Measurements from ENCODE around the gene ARHGEF33. TPM values are rescaled to one million over a fixed set of nuclear protein-coding genes. Genes with fewer than 3 reads are reported as not detected.

The ARHGEF33 gene
- total and polyA plus RNA-seq, 2 of the 13 experiments (the other 11 are each of a cell fraction or from before 2014, with no cell fraction given) = 0.04 TPM; not detected in 1

DNA sequence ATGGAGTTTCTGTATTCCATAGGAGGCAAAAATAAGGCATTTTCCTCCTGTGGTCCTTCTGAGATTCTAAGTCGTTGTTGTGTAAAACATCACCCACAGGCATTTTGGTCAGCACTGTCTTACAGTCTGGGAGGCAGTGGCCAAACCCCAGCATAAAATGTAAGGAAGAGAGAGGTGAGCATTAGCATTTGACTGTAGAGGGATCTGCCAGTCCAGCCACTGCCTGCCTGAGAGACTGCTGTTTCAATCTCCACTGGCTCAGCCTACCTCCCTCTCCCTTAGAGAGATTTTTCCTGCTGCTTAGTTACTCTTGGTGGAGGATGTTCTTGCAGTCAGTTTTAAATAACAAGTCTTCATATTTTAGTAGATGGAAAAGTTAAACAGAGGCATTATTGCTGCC is 77.0 kb downstream of the ARHGEF33 start (continued):
- TF ChIP-seq GPBP1L1 (CRISPR knock-in tag; IDR thresholded peaks at IDR 0.05) (no peak), JUNB (CRISPR knock-in tag; IDR thresholded peaks at IDR 0.05; ENCODE audit: borderline replicate concordance) (no peak), MIXL1 (CRISPR knock-in tag; IDR thresholded peaks at IDR 0.05) (no peak), HMG20B (CRISPR knock-in tag; conservative IDR thresholded peaks at IDR 0.05) (no peak), U2AF2 (IDR thresholded peaks at IDR 0.05; ENCODE audit: low read depth, low read length) (no peak)

GRCh38 chr2:38968021-38968420 is 78.3 kb downstream of the ARHGEF33 start:
- intact Hi-C loops (cut with micrococcal nuclease; ENCODE audit: unreplicated experiment) (no loop called here), in situ Hi-C loops (cut with HindIII; ENCODE audit: extremely low pct_ligation_motif_present, low pct_unique_long_range_greater_than_20kb) (no loop called here)
- no peaks in the 10 kb centered on the region for H3K9me3 ChIP-seq (ENCODE audit: low read length)
- no peaks in the 10 kb centered on the region for H3K36me3 ChIP-seq (replicated peaks in 1 of 2; ENCODE audit: control insufficient read depth in 1 of 2, insufficient read depth in 2 of 2, low read length in 2 of 2)
- BruUV-seq (replicated peaks) = no TSS peak
- H3K27ac ChIP-seq (ENCODE audit: extremely low read length, insufficient read depth, low read length) = no peak overlapping the region
- no peak for ATAC-seq
- no peak for FAIRE-seq
- H3K4me3 ChIP-seq (replicated peaks in 1 of 3; ENCODE audit: insufficient read depth in 1 of 3, low read depth in 2 of 3, low read length in 3 of 3) = no peak overlapping the region
- H2AFZ ChIP-seq (ENCODE audit: low read length) = no peak overlapping the region
- 88% methylated on average over 2 of the region's 2 CpGs for WGBS (ENCODE audit: low lambda C conversion rate)
- ChIA-PET POLR2A (no interaction called here), CTCF (ENCODE audit: low intra/inter-chr PET ratio, low total read pairs) (no interaction called here)
- no peaks in the 10 kb centered on the region for H4K20me1 ChIP-seq (ENCODE audit: insufficient read depth, low read length)
- DNase-seq (ENCODE audit: low spot score) = no peak
- H3K27me3 ChIP-seq (ENCODE audit: control insufficient read depth in 1 of 2, insufficient read depth in 2 of 2, low read length in 2 of 2) = no peaks in the 10 kb centered on the region
- no peaks in the 10 kb centered on the region for H3K4me1 ChIP-seq (ENCODE audit: insufficient read depth, low read length)
- no peaks in the 10 kb centered on the region for H3K79me2 ChIP-seq (ENCODE audit: insufficient read depth, low read length)
- H3K4me2 ChIP-seq (ENCODE audit: low read depth, low read length) = no peak overlapping the region
- H3K9ac ChIP-seq (ENCODE audit: insufficient read depth, low read depth, low read length) = no peak overlapping the region
- no peak for TF ChIP-seq KLF6 (CRISPR knock-in tag; IDR thresholded peaks at IDR 0.05)
- no peak for TF ChIP-seq POLR2A (IDR thresholded peaks at IDR 0.05; ENCODE audit: insufficient read depth in 1 of 2, low read depth in 2 of 2, low read length in 2 of 2)
- TF ChIP-seq ZNF484 (CRISPR knock-in tag; IDR thresholded peaks at IDR 0.05; ENCODE audit: borderline replicate concordance, low read depth) = no peak
- no peak for TF ChIP-seq ZNF879 (CRISPR knock-in tag; IDR thresholded peaks at IDR 0.05)
- no peak for TF ChIP-seq ZSCAN12 (CRISPR knock-in tag; IDR thresholded peaks at IDR 0.05)
- no peak for TF ChIP-seq RFX5 (IDR thresholded peaks at IDR 0.05; ENCODE audit: low read depth, low read length)
- TF ChIP-seq GPN1 (CRISPR knock-in tag; IDR thresholded peaks at IDR 0.05; ENCODE audit: borderline replicate concordance) = no peak
- TF ChIP-seq XBP1 (CRISPR knock-in tag; IDR thresholded peaks at IDR 0.05) = no peak
- TF ChIP-seq MBD4 (IDR thresholded peaks at IDR 0.05; ENCODE audit: borderline replicate concordance, low read length) = no peak
- TF ChIP-seq, protein P1, sequence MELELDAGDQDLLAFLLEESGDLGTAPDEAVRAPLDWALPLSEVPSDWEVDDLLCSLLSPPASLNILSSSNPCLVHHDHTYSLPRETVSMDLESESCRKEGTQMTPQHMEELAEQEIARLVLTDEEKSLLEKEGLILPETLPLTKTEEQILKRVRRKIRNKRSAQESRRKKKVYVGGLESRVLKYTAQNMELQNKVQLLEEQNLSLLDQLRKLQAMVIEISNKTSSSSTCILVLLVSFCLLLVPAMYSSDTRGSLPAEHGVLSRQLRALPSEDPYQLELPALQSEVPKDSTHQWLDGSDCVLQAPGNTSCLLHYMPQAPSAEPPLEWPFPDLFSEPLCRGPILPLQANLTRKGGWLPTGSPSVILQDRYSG (CRISPR knock-in tag; IDR thresholded peaks at IDR 0.05) = no peak
- TF ChIP-seq MIER2 (CRISPR knock-in tag; IDR thresholded peaks at IDR 0.05) = no peak
- TF ChIP-seq FOXC1 (CRISPR knock-in tag; IDR thresholded peaks at IDR 0.05; ENCODE audit: borderline replicate concordance) = no peak
- no peak for TF ChIP-seq SNRNP70 (IDR thresholded peaks at IDR 0.05; ENCODE audit: low read depth, low read length)
- no peak for TF ChIP-seq PRDM10 (CRISPR knock-in tag; IDR thresholded peaks at IDR 0.05; ENCODE audit: low read depth)
